ENCODE data around the gene ADAMTSL4. TPM values are rescaled to one million over a fixed set of nuclear protein-coding genes. Genes with fewer than 3 reads are reported as not detected.
"Not testable (repeated sequence)": the region's sequence is repeated elsewhere in the genome, so short reads cannot be mapped to it uniquely, and the experiment has no call there.

Gene ADAMTSL4
- total RNA-seq, 2 donors from 2014 or later: 31.5 to 62.5 TPM

GRCh38 chr1:150605451-150605731 is 56.2 kb downstream of the ADAMTSL4 start:
- intact Hi-C loops (cut with DNase I); DNase-seq; ATAC-seq: not testable (repeated sequence)

DNA sequence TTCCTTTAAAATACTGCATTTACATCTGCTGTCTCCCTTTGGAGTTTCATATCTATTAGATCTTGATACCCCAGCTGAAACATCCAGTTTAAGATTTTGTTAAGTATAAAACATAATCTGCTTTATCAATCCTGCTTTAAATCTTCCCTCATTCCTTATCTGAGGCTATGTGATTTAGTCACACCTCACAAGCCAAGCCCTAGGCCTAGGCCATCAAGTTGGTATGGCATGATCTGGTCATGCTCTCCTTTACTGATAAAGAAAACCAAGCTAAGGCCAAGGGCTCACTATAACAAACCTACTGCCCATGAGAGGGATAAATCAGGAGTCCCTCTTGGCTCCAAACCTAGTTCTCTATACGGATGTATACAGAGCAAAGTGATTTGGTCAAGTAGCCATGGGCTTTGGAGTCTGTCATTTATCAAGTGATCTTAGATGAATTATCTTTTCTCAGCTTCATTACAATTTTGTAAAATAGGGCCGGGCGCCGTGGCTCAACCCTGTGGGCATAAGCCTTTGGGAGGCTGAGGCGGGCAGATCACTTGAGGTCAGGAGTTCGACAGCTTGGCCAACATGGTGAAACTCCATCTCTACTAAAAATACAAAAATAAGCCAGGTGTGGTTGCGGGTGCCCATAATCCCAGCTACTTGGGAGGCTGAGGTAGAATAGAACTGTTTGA is 57.4 kb downstream of the ADAMTSL4 start:
- DNase-seq: no peak
- intact Hi-C loops (cut with DNase I): no loop called here
- no peak for ATAC-seq

- ATAC-seq (no peak), DNase-seq (no peak)
- intact Hi-C loops (cut with DNase I): no loop called here
These were observed 60.5 kb downstream of the ADAMTSL4 start for GRCh38 chr1:150609732-150610131.

Small RNAs within 50 kb of the gene (microRNA-seq; reads per million reads assigned to microRNA genes)
- gene MIR4257: 0 reads per million in 2 donors

Other genes with a start within 250 kb of the ADAMTSL4 start
- 10 to 100 TPM; 22.1 to 25.1 TPM for gene PRPF3, start 227.9 kb upstream of the ADAMTSL4 start, total RNA-seq
- gene RPRD2, start 185.3 kb upstream of the ADAMTSL4 start, total RNA-seq: 10 to 100 TPM; 22.5 to 24.3 TPM
- 10 to 100 TPM; 16.3 to 18.5 TPM for gene TARS2, start 62.0 kb upstream of the ADAMTSL4 start, total RNA-seq
- 10 to 100 TPM; 40.6 to 42.2 TPM for gene ECM1, start 41.3 kb upstream of the ADAMTSL4 start, total RNA-seq
- not detected for gene FALEC, start 33.7 kb upstream of the ADAMTSL4 start, total RNA-seq
- gene MCL1, start 30.2 kb downstream of the ADAMTSL4 start, total RNA-seq: 100 to 1,000 TPM; 103 to 146 TPM
- gene ENSA, start 80.2 kb downstream of the ADAMTSL4 start, total RNA-seq: 100 to 1,000 TPM; 115 to 125 TPM
- gene GOLPH3L, start 147.7 kb downstream of the ADAMTSL4 start, total RNA-seq: 10 to 100 TPM; 14.3 to 16.0 TPM
- under 1 TPM; 0.29 to 0.60 TPM for gene HORMAD1, start 171.5 kb downstream of the ADAMTSL4 start, total RNA-seq
- gene CTSS, start 216.4 kb downstream of the ADAMTSL4 start, total RNA-seq: 10 to 100 TPM; 42.2 to 77.4 TPM

Data from left cardiac atrium (tissue), 4 donors.